ENCODE measurements around the gene ITGB8.
"Not testable (repeated sequence)": the region's sequence is repeated elsewhere in the genome, so short reads cannot be mapped to it uniquely, and the experiment has no call there.

Gene ITGB8

GRCh38 chr7:20381406-20382034 is 50.8 kb downstream of the ITGB8 start:
- DNase-seq (ENCODE audit: low read depth): no peak

- DNase-seq (ENCODE audit: low read depth): no peak
Measured at GRCh38 chr7:20383351-20383750, 52.7 kb downstream of the ITGB8 start.

- no peak for DNase-seq (ENCODE audit: low read depth)
Measured at GRCh38 chr7:20385126-20385525, 54.4 kb downstream of the ITGB8 start.

- no peak for DNase-seq (ENCODE audit: low read depth)
Measured at GRCh38 chr7:20388084-20388483, 57.4 kb downstream of the ITGB8 start.

GRCh38 chr7:20389192-20389591 is 58.5 kb downstream of the ITGB8 start:
- not testable (repeated sequence) for DNase-seq (ENCODE audit: low read depth)

GRCh38 chr7:20393021-20393610 is 62.4 kb downstream of the ITGB8 start:
- DNase-seq (ENCODE audit: low read depth): no peak

- DNase-seq (ENCODE audit: low read depth): no peak
Measured at GRCh38 chr7:20393616-20394015, 62.9 kb downstream of the ITGB8 start.

- no peak for DNase-seq (ENCODE audit: low read depth)
Measured at GRCh38 chr7:20394284-20394683, 63.6 kb downstream of the ITGB8 start.

GRCh38 chr7:20395104-20395503 is 64.4 kb downstream of the ITGB8 start:
- DNase-seq (ENCODE audit: low read depth): no peak

GRCh38 chr7:20395511-20395910 is 64.8 kb downstream of the ITGB8 start:
- DNase-seq (ENCODE audit: low read depth): no peak

GRCh38 chr7:20399521-20399920 is 68.8 kb downstream of the ITGB8 start:
- no peak for DNase-seq (ENCODE audit: low read depth)

- no peak for DNase-seq (ENCODE audit: low read depth)
Measured at GRCh38 chr7:20401861-20402746, 71.4 kb downstream of the ITGB8 start.

- DNase-seq (ENCODE audit: low read depth): no peak
Measured at GRCh38 chr7:20402747-20403230, 72.1 kb downstream of the ITGB8 start.

- DNase-seq (ENCODE audit: low read depth): no peak
Measured at GRCh38 chr7:20403331-20403730, 72.6 kb downstream of the ITGB8 start.

- no peak for DNase-seq (ENCODE audit: low read depth)
Measured at GRCh38 chr7:20404320-20404719, 73.6 kb downstream of the ITGB8 start.

GRCh38 chr7:20407585-20408466 is 77.1 kb downstream of the ITGB8 start:
- no peak for DNase-seq (ENCODE audit: low read depth)

GRCh38 chr7:20408467-20408826 is 77.7 kb downstream of the ITGB8 start:
- no peak for DNase-seq (ENCODE audit: low read depth)

GRCh38 chr7:20409961-20410360 is 79.3 kb downstream of the ITGB8 start:
- DNase-seq (ENCODE audit: low read depth): no peak

- no peak for DNase-seq (ENCODE audit: low read depth)
Measured at GRCh38 chr7:20411372-20411771, 80.7 kb downstream of the ITGB8 start.

GRCh38 chr7:20412032-20412431 is 81.3 kb downstream of the ITGB8 start:
- no peak for DNase-seq (ENCODE audit: low read depth)

GRCh38 chr7:20417260-20417659 is 86.6 kb downstream of the ITGB8 start:
- DNase-seq (ENCODE audit: low read depth): no peak
